Epithelial cell of esophagus (primary cell): Measurements from ENCODE around the gene ZNF569.
A peak's percentile ranks its signal among the peaks of the same experiment; 100 is the strongest.
"Not testable (repeated sequence)": the region's sequence is repeated elsewhere in the genome, so short reads cannot be mapped to it uniquely, and the experiment has no call there.

Experiments used
- DNase-seq: peaks from one replicate; pipeline ENCODE4 v3.0.0; 2010; ENCODE audit warnings: low read depth
- H3K4me3 ChIP-seq: 2 replicates; pipeline ENCODE4 v1.5.1; 2011; ENCODE audit warnings: mild to moderate bottlenecking, low read length, control low read depth
- TF ChIP-seq, protein P1 (sequence below): IDR thresholded peaks from 2 replicates; pipeline ENCODE4 v1.5.1; 2011; ENCODE audit warnings: low read depth, mild to moderate bottlenecking, low read length, control low read depth, inconsistent platforms; ENCODE audit not compliant: insufficient read depth; ENCODE audit errors: missing control alignments

Gene ZNF569

DNA sequence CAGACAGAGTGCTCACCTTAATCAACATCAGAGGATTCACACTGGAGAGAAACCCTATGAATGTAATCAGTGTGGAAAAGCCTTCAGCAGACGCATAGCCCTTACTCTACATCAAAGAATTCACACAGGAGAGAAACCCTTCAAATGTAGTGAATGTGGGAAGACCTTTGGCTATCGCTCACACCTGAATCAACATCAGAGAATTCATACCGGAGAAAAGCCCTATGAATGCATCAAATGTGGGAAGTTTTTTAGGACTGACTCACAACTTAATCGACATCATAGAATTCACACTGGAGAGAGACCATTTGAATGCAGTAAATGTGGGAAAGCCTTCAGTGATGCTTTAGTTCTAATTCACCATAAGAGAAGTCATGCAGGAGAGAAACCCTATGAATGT is 78.0 kb downstream of the ZNF569 start:
- TF ChIP-seq, protein P1, sequence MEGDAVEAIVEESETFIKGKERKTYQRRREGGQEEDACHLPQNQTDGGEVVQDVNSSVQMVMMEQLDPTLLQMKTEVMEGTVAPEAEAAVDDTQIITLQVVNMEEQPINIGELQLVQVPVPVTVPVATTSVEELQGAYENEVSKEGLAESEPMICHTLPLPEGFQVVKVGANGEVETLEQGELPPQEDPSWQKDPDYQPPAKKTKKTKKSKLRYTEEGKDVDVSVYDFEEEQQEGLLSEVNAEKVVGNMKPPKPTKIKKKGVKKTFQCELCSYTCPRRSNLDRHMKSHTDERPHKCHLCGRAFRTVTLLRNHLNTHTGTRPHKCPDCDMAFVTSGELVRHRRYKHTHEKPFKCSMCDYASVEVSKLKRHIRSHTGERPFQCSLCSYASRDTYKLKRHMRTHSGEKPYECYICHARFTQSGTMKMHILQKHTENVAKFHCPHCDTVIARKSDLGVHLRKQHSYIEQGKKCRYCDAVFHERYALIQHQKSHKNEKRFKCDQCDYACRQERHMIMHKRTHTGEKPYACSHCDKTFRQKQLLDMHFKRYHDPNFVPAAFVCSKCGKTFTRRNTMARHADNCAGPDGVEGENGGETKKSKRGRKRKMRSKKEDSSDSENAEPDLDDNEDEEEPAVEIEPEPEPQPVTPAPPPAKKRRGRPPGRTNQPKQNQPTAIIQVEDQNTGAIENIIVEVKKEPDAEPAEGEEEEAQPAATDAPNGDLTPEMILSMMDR, result no peak

DNA sequence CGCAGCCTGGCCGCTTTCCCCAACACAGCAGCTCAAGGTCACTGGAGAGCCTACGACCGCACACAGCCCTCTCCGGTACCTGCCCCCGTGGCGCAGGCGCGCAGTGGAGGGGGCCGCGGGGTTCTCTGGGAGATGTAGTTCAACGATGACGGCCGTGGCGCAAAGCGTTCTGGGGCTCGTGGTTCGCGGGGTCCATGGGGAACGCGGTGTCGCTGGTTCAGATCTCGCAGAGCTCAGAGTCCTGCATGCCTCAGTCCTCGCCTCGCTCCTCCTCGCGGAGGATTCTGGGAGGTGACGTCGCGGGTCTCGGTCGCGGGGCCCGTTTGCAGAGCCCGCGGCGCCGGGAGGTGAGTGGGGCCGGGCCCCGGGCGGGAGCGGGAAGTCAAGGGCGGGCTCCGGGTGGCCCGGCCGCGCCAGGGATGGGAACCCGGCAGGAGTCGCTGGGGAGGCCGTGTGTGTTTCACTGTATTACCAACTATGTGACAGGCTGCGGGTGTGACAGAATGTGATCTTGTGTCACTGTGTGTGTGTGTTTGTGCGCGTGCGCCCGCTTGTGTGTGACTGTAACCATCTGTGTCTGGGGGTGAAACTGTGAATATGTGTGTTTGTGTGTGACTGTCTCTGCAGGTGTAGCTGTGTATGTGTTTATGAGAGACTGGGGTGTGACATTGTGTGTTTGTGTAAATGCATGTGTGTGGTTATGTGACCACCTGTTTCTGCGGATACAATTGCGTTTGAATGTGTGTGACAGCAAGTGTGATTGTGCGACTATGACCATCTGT is 96.2 kb downstream of the ZNF569 start, which contains the start of gene ZNF527:
ZNF527 (plus strand) TSS at position 220 of the 782 bp plus-strand sequence. CDS start 3,100 bp downstream, outside the sequence.
- H3K4me3 ChIP-seq, result peak within 1 kb of the TSS; percentile 59
- TF ChIP-seq, protein P1, result no peak
- DNase-seq, result peak; percentile 98

More for the DNA sequence above, 78.0 kb downstream of the ZNF569 start:
- no peak for DNase-seq
- no peak overlapping the region for H3K4me3 ChIP-seq

DNA sequence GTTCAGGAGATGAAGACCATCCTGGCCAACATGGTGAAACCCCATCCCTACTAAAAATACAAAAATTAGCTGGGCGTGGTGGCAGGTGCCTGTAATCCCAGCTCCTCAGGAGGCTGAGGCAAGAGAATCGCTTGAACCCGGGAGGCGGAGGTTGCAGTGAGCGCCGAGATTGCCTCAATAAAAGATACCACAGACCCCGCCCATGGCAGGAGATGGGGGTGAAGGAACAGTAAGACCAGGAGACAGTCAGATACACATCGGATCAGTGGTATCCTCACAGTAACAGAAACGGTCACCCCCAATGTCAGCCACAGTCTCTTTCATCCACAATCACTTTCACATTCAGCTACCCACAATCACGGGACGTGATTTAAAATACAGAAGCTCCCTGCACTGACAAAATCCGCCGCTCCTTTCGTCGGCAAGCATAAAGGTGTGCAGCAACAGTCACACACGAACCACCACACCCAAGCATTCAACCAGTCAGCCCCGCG is 96.8 kb downstream of the ZNF569 start:
- DNase-seq, result not testable (repeated sequence)
- H3K4me3 ChIP-seq, result peak overlapping the region; percentile 59

DNA sequence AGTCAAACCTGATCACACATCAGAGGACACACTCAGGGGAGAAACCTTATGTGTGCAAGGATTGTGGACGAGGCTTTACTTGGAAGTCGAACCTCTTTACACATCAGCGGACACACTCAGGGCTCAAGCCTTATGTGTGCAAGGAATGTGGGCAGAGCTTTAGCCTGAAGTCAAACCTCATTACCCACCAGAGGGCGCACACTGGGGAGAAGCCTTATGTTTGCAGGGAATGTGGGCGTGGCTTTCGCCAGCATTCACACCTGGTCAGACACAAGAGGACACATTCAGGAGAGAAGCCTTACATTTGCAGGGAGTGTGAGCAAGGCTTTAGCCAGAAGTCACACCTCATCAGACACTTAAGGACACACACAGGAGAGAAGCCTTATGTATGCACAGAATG is 104.5 kb downstream of the ZNF569 start:
- DNase-seq, result peak; percentile 24
- TF ChIP-seq, protein P1, result no peak
- H3K4me3 ChIP-seq, result no peak overlapping the region

DNA sequence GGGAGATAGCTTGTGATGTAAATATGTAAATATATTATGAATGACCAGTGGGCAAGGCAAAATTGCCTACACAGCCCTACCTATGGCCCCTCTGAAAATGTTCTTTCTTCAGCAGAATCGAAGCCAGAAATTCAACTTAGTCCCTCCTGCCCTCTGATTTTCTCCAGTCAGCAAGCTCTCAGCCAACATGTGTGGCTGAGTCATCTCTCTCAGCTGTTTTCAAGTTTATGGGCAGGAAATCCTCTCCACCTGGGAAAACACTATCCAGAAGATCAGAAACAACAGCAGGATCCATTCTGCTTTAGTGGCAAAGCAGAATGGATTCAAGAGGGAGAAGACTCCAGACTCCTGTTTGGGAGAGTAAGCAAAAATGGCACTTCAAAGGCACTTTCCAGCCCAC is 105.2 kb downstream of the ZNF569 start:
- peak; percentile 13 for DNase-seq
- H3K4me3 ChIP-seq, result no peak overlapping the region
- TF ChIP-seq, protein P1, result no peak
